K562 (cell line): ENCODE data around the gene DNAAF2. TPM values are rescaled to one million over a fixed set of nuclear protein-coding genes. Genes with fewer than 3 reads are reported as not detected.

Experiments used
- FOXK1 ChIP-seq: sonication (generic); formaldehyde crosslinking; IDR thresholded peaks from 2 replicates; pipeline ENCODE4 v1.8.0; 2022; ENCODE audit warnings: missing genetic modification reagents, mild to moderate bottlenecking, borderline replicate concordance
- HMGXB4 ChIP-seq: sonication (generic); formaldehyde crosslinking; IDR thresholded peaks from 2 replicates; pipeline ENCODE4 v1.8.1; 2023; ENCODE audit warnings: mild to moderate bottlenecking, missing genetic modification reagents
- PHF8 ChIP-seq: fragments of 200-600 bp; sonication (generic); IDR thresholded peaks from 2 replicates; pipeline ENCODE4 v1.6.1; 2012; ENCODE audit warnings: mixed run types, mild to moderate bottlenecking, inconsistent platforms, low read length, moderate library complexity, borderline replicate concordance
- SAFB ChIP-seq: fragments of 200-400 bp; formaldehyde crosslinking; IDR thresholded peaks from 2 replicates; pipeline ENCODE4 v1.6.1; 2017; ENCODE audit warnings: low read depth, low read length, borderline replicate concordance
- USF1 ChIP-seq: sonication (generic); formaldehyde crosslinking; IDR thresholded peaks from 2 replicates; pipeline ENCODE4 v1.9.0; 2022; ENCODE audit warnings: mild to moderate bottlenecking, missing genetic modification reagents
- ZBTB1 ChIP-seq: sonication (generic); formaldehyde crosslinking; IDR thresholded peaks from 2 replicates; pipeline ENCODE4 v1.8.1; 2023; ENCODE audit warnings: missing genetic modification reagents, low read depth, mild to moderate bottlenecking, borderline replicate concordance
- ZNF280B ChIP-seq: fragments of 250-450 bp; sonication (Bioruptor Pico); IDR thresholded peaks from 2 replicates; pipeline ENCODE4 v1.5.1; 2021; ENCODE audit warnings: mild to moderate bottlenecking
- ZNF445 ChIP-seq: fragments of 250-450 bp; sonication (Bioruptor Pico); IDR thresholded peaks from 2 replicates; pipeline ENCODE4 v1.4.0; 2020; ENCODE audit warnings: low read depth, mild to moderate bottlenecking, moderate library complexity
- ZNF584 ChIP-seq: fragments of 200-800 bp; sonication (Bioruptor generic); IDR thresholded peaks from 2 replicates; pipeline ENCODE4 v1.6.1; 2016; ENCODE audit warnings: low read depth, mild to moderate bottlenecking, missing genetic modification characterization, missing compliant biosample characterization
- ZNF79 ChIP-seq: fragments of 250-450 bp; sonication (Bioruptor Pico); IDR thresholded peaks from 2 replicates; pipeline ENCODE4 v1.4.0; 2020; ENCODE audit warnings: low read depth, mild to moderate bottlenecking, moderate library complexity
- polyA plus RNA-seq, 8 experiments: library from polyadenylated mRNA; depleted of rRNA in 4 of 8; stranded (reverse) in 5 of 8; unstranded in 3 of 8; fragments of >200 nt; fragmentation: Nextera tagmentation in 2 of 8; fragmentation: Illumina TruSeq in 1 of 8; extraction: Ambion mirVana in 2 of 8; extraction: Trizol in 1 of 8; gene quantifications; 2 replicates each; pipeline versions ENCODE4 v1.2.1 to v1.2.3, GENCODE V29; 2011 to 2014; ENCODE audit warnings: inconsistent platforms in 1 of 8, missing spikeins in 1 of 8
- total RNA-seq, 7 experiments: library from RNA; depleted of rRNA in 6 of 7; stranded (reverse); fragments of >200 nt in 6 of 7; fragmentation: Illumina TruSeq in 2 of 7; extraction: Trizol in 2 of 7; gene quantifications; 2 replicates each; pipeline versions ENCODE4 v1.2.1 to v1.2.3, GENCODE V29; 2011 to 2021; ENCODE audit warnings: low replicate concordance in 1 of 7

The DNAAF2 gene
- total and polyA plus RNA-seq, 9 of the 15 experiments (the other 6 are each of a cell fraction or from before 2014, with no cell fraction given), result 2.4 to 14.6 (median 11.1) TPM

- TF ChIP-seq USF1 (CRISPR knock-in tag) (peak; percentile 51; the same call in 1 of the 2 replicates), SAFB (peak; percentile 90), ZBTB1 (CRISPR knock-in tag) (peak; percentile 91), ZNF584 (no peak), ZNF280B (no peak), HMGXB4 (CRISPR knock-in tag) (peak; percentile 88; the same call in 1 of the 2 replicates), FOXK1 (no peak; the same call in 1 of the 2 replicates), ZNF445 (CRISPR knock-in tag) (no peak), PHF8 (peak; percentile 92; the same call in 1 of the 2 replicates), ZNF79 (CRISPR knock-in tag) (no peak)
Observed at GRCh38 chr14:49633640-49634546, 1.2 kb downstream of the DNAAF2 start (continued).
